Astrocyte (in vitro differentiated cells and primary cell): ENCODE measurements around the gene TK2. TPM values are rescaled to one million over a fixed set of nuclear protein-coding genes. Genes with fewer than 3 reads are reported as not detected.
A peak's percentile ranks its signal among the peaks of the same experiment; 100 is the strongest.

Experiments
- DNase-seq: peaks from one replicate; pipeline ENCODE4 v3.0.0-alpha.2; 2010; ENCODE audit warnings: low read depth
- FAIRE-seq: peaks from 2 replicates; lab custom pipeline; 2011; peaks lifted over from hg19 to GRCh38; lab: Jason Lieb, UNC
- H2AFZ ChIP-seq: 2 replicates; pipeline ENCODE4 v1.6.0; 2012; ENCODE audit warnings: low read depth, low read length, inconsistent platforms
- H3K27ac ChIP-seq: 2 replicates; pipeline ENCODE4 v1.5.1; 2011; ENCODE audit warnings: low read depth, low read length, inconsistent platforms
- H3K27me3 ChIP-seq: 2 replicates; pipeline ENCODE4 v1.6.0; 2011; ENCODE audit warnings: low read length, inconsistent platforms; ENCODE audit not compliant: insufficient read depth
- H3K36me3 ChIP-seq: 2 replicates; pipeline ENCODE4 v1.5.1; 2011; ENCODE audit warnings: low read length, inconsistent platforms; ENCODE audit not compliant: insufficient read depth
- H3K4me1 ChIP-seq: 2 replicates; pipeline ENCODE4 v1.5.1; 2011; ENCODE audit warnings: low read length, inconsistent platforms; ENCODE audit not compliant: insufficient read depth
- H3K4me2 ChIP-seq: 2 replicates; pipeline ENCODE4 v1.6.0; 2012; ENCODE audit warnings: low read length, inconsistent platforms
- H3K4me3 ChIP-seq: 2 replicates; pipeline ENCODE4 v1.5.1; 2011; ENCODE audit warnings: low read depth, mild to moderate bottlenecking, low read length, inconsistent platforms; ENCODE audit not compliant: insufficient read depth
- H3K79me2 ChIP-seq: 2 replicates; pipeline ENCODE4 v1.6.0; 2012; ENCODE audit warnings: mild to moderate bottlenecking, low read length, inconsistent platforms; ENCODE audit not compliant: insufficient read depth
- H3K9ac ChIP-seq: 2 replicates; pipeline ENCODE4 v1.6.0; 2012; ENCODE audit warnings: mild to moderate bottlenecking, low read length, inconsistent platforms
- H3K9me3 ChIP-seq: 2 replicates; pipeline ENCODE4 v1.5.1; 2012; ENCODE audit warnings: low read depth, mild to moderate bottlenecking, low read length, inconsistent platforms; ENCODE audit not compliant: insufficient read depth
- H4K20me1 ChIP-seq: 2 replicates; pipeline ENCODE4 v1.6.0; 2012; ENCODE audit warnings: low read length, inconsistent platforms; ENCODE audit not compliant: insufficient read depth
- H3K27ac Mint-ChIP-seq: one replicate; pipeline ENCODE4 v1.8.0; 2021; ENCODE audit warnings: mild to moderate bottlenecking, mixed read lengths; ENCODE audit not compliant: unreplicated experiment
- H3K27me3 Mint-ChIP-seq: one replicate; pipeline ENCODE4 v1.8.0; 2021; ENCODE audit warnings: low read depth, mixed read lengths; ENCODE audit not compliant: unreplicated experiment
- H3K36me3 Mint-ChIP-seq: one replicate; pipeline ENCODE4 v1.8.0; 2021; ENCODE audit warnings: low read depth, mixed read lengths; ENCODE audit not compliant: unreplicated experiment
- H3K4me1 Mint-ChIP-seq: one replicate; pipeline ENCODE4 v1.8.0; 2021; ENCODE audit warnings: low read depth, mixed read lengths; ENCODE audit not compliant: unreplicated experiment
- H3K4me3 Mint-ChIP-seq: one replicate; pipeline ENCODE4 v1.8.0; 2021; ENCODE audit warnings: mild to moderate bottlenecking, moderate library complexity, mixed read lengths; ENCODE audit not compliant: unreplicated experiment
- H3K9me3 Mint-ChIP-seq: one replicate; pipeline ENCODE4 v1.8.0; 2021; ENCODE audit warnings: mild to moderate bottlenecking, mixed read lengths; ENCODE audit not compliant: unreplicated experiment
- CTCF ChIP-seq: IDR thresholded peaks from 2 replicates; pipeline ENCODE4 v1.5.1; 2011; ENCODE audit warnings: low read depth, mild to moderate bottlenecking, inconsistent platforms, low read length, moderate library complexity; ENCODE audit not compliant: insufficient read depth
- EZH2 ChIP-seq: IDR thresholded peaks from 2 replicates; pipeline ENCODE4 v1.6.1; 2012; ENCODE audit warnings: mild to moderate bottlenecking, low read length, inconsistent platforms; ENCODE audit not compliant: insufficient read depth
- total RNA-seq: library from RNA; stranded (reverse); gene quantifications from 2 replicates; pipeline ENCODE4 v1.2.1, GENCODE V29; 2021

The TK2 gene
- total RNA-seq, 1 donor from 2014 or later, result 12.4 TPM

DNA sequence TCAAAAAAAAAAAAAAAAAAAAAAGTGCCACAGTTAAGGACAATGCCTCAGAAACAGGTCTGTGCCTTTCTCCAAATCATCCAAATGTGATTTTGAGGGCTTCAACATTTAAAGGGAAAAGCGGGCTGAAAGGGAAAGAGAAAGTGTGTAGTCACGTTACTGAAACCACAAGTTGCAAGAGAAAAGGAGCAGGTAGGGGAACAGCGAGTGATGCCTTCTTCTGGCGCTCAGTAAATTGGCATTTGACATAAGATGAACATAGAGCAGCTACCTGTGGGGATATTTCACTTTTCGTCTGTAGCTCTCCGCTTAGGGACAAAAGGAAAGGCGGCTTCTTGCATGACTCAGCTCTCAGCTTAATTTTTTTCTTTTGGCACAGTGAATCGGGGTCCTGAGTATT lies 40.4 kb upstream of the TK2 start:
- Histone ChIP-seq H4K20me1 (no peaks in the 10 kb centered on the region), H3K9me3 (no peaks in the 10 kb centered on the region), H3K4me2 (peak overlapping the region; percentile 49), H3K79me2 (no peaks in the 10 kb centered on the region), H3K27ac (no peak overlapping the region), H3K4me3 (no peak overlapping the region), H3K4me1 (peaks cover 2% of the 10 kb centered on the region), H2AFZ (no peak overlapping the region), H3K9ac (no peak overlapping the region), H3K36me3 (no peaks in the 10 kb centered on the region), H3K27me3 (no peaks in the 10 kb centered on the region)
- Mint-ChIP-seq H3K4me3 (no peak overlapping the region), H3K36me3 (peaks cover 2% of the 10 kb centered on the region), H3K27me3 (peaks cover 34% of the 10 kb centered on the region), H3K27ac (no peak overlapping the region), H3K4me1 (no peaks in the 10 kb centered on the region), H3K9me3 (no peaks in the 10 kb centered on the region)
- FAIRE-seq, result no peak
- TF ChIP-seq EZH2, result no peak
- no peak for TF ChIP-seq CTCF
- DNase-seq, result no peak

DNA sequence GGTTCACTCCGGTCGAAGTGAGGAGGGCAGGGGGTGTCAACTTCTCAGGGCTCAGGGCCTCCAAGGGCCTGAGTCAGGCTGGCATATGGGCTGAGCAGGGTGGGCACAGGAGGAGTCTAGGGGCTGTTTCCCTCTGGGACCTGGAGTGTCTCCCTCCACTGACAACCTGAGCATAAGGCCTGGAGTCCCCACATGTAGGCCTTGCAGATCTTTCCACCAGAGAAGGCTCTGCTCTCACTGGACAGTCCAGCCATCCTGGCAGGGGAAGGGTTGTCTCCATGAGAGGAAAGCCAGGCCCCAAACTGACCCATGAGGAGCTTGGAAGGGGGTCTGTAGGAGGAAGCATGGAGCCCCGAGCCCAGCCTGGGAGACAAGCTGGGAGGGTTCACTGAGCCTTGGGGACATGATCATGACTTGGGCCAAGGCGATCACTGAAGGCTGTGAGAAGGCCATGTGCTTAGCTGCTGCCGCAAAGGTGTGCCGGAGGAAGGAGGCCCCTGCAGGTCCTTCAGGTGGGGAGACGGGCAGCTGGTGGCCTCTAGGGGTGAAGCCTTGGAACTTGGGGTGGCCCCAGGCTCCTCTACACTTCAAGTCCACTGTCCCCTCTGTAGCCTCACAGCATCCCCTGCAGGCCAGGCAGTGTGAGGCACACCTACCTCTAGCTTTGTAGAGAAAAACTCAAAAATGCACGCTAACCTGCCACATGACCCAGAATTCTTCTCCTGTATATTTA lies 39.2 kb upstream of the TK2 start:
- DNase-seq, result no peak

More for the DNA sequence above, 39.2 kb upstream of the TK2 start:
- H3K9me3 Mint-ChIP-seq, result no peaks in the 10 kb centered on the region
- Histone ChIP-seq H4K20me1 (no peaks in the 10 kb centered on the region), H3K79me2 (no peaks in the 10 kb centered on the region), H2AFZ (no peak overlapping the region), H3K27ac (no peak overlapping the region), H3K36me3 (no peaks in the 10 kb centered on the region), H3K9me3 (no peaks in the 10 kb centered on the region), H3K4me2 (no peak overlapping the region), H3K4me3 (no peak overlapping the region), H3K27me3 (no peaks in the 10 kb centered on the region), H3K4me1 (peaks cover 2% of the 10 kb centered on the region), H3K9ac (no peak overlapping the region)
- H3K4me1 Mint-ChIP-seq, result no peaks in the 10 kb centered on the region
- H3K4me3 Mint-ChIP-seq, result no peak overlapping the region
- TF ChIP-seq EZH2, result no peak
- peak; percentile 23 for TF ChIP-seq CTCF
- H3K27ac Mint-ChIP-seq, result no peak overlapping the region
- H3K27me3 Mint-ChIP-seq, result peaks cover 27% of the 10 kb centered on the region
- peaks cover 2% of the 10 kb centered on the region for H3K36me3 Mint-ChIP-seq
- FAIRE-seq, result no peak
